Measurements from ENCODE around the gene TJP1.
"Not testable (repeated sequence)": the region's sequence is repeated elsewhere in the genome, so short reads cannot be mapped to it uniquely, and the experiment has no call there.

TJP1 gene

GRCh38 chr15:29756358-29757267 is 65.7 kb downstream of the TJP1 start:
- H3K27ac Mint-ChIP-seq (ENCODE audit: low read depth), result no peak overlapping the region
- no peaks in the 10 kb centered on the region for H3K9me3 Mint-ChIP-seq
- DNase-seq (ENCODE audit: low spot score in 2 of 2) (no peak), ATAC-seq (replicated peaks; ENCODE audit: extremely low read depth, poor library complexity, severe bottlenecking) (no peak)
- H3K4me1 Mint-ChIP-seq, result no peaks in the 10 kb centered on the region
- no peak overlapping the region for H3K4me3 Mint-ChIP-seq
- H3K36me3 Mint-ChIP-seq (ENCODE audit: insufficient read depth), result no peaks in the 10 kb centered on the region
- H3K27me3 Mint-ChIP-seq, result peaks cover 17% of the 10 kb centered on the region

GRCh38 chr15:29754009-29754408 is 68.3 kb downstream of the TJP1 start:
- H3K27ac Mint-ChIP-seq (ENCODE audit: low read depth); H3K4me3 Mint-ChIP-seq; DNase-seq (ENCODE audit: low spot score in 2 of 2); ATAC-seq (replicated peaks; ENCODE audit: extremely low read depth, poor library complexity, severe bottlenecking); H3K4me1 Mint-ChIP-seq; H3K36me3 Mint-ChIP-seq (ENCODE audit: insufficient read depth); H3K9me3 Mint-ChIP-seq: not testable (repeated sequence)
- H3K27me3 Mint-ChIP-seq, result peaks cover 22% of the 10 kb centered on the region

DNA sequence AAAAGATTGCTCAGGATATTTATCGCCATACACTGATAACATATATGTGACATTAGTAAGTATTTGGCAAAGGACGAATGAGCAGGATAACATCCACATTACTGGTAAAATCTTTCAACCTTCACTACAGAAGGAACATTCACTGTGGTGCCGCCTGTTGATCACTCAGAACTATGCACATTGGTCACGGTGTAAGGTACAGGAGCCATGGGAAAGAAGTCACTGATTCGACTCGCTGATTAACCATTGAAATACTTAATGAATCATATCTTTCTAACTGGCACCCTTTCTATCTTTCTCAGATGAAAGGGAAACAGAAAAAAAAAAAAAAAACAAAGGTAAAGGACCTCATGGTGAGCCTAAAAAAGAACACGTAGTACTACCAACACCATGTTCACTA is 68.8 kb downstream of the TJP1 start:
- H3K27ac Mint-ChIP-seq (ENCODE audit: low read depth), result no peak overlapping the region
- ATAC-seq (replicated peaks; ENCODE audit: extremely low read depth, poor library complexity, severe bottlenecking), result no peak
- H3K36me3 Mint-ChIP-seq (ENCODE audit: insufficient read depth), result no peaks in the 10 kb centered on the region
- H3K27me3 Mint-ChIP-seq, result peaks cover 21% of the 10 kb centered on the region
- no peak overlapping the region for H3K4me3 Mint-ChIP-seq
- no peaks in the 10 kb centered on the region for H3K4me1 Mint-ChIP-seq
- no peak for DNase-seq (ENCODE audit: low spot score in 2 of 2)
- no peaks in the 10 kb centered on the region for H3K9me3 Mint-ChIP-seq

DNA sequence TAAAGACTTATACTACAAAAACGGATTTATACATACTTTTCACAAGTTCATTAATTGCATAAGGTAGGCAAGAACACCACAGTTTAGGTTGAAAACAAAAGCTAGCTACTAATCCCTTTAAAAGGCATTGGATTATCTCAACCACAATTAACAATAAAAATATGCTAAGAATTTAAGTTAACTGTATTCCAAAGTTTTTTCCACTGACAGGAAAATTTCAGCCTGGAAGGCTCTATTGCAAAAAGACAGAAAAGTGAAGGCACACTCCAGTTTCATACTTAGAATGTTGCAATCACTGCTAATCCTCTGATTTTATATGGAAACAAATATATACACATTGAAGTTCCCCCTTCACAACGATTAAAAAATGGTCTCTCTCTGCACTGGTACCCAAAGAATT is 71.5 kb downstream of the TJP1 start:
- ATAC-seq (replicated peaks; ENCODE audit: extremely low read depth, poor library complexity, severe bottlenecking), result no peak

GRCh38 chr15:29749365-29750086 is 72.7 kb downstream of the TJP1 start:
- H3K27me3 Mint-ChIP-seq, result peaks cover 21% of the 10 kb centered on the region
- H3K27ac Mint-ChIP-seq (ENCODE audit: low read depth), result no peak overlapping the region
- no peaks in the 10 kb centered on the region for H3K4me1 Mint-ChIP-seq
- no peaks in the 10 kb centered on the region for H3K9me3 Mint-ChIP-seq
- DNase-seq (ENCODE audit: low spot score in 2 of 2) (no peak), ATAC-seq (replicated peaks; ENCODE audit: extremely low read depth, poor library complexity, severe bottlenecking) (no peak)
- no peak overlapping the region for H3K4me3 Mint-ChIP-seq
- no peaks in the 10 kb centered on the region for H3K36me3 Mint-ChIP-seq (ENCODE audit: insufficient read depth)

More for the DNA sequence above, 71.5 kb downstream of the TJP1 start:
- Mint-ChIP-seq H3K36me3 (ENCODE audit: insufficient read depth) (no peaks in the 10 kb centered on the region), H3K27ac (ENCODE audit: low read depth) (no peak overlapping the region), H3K27me3 (peaks cover 21% of the 10 kb centered on the region), H3K9me3 (no peaks in the 10 kb centered on the region), H3K4me3 (no peak overlapping the region), H3K4me1 (no peaks in the 10 kb centered on the region)
- no peak for DNase-seq (ENCODE audit: low spot score in 2 of 2)

DNA sequence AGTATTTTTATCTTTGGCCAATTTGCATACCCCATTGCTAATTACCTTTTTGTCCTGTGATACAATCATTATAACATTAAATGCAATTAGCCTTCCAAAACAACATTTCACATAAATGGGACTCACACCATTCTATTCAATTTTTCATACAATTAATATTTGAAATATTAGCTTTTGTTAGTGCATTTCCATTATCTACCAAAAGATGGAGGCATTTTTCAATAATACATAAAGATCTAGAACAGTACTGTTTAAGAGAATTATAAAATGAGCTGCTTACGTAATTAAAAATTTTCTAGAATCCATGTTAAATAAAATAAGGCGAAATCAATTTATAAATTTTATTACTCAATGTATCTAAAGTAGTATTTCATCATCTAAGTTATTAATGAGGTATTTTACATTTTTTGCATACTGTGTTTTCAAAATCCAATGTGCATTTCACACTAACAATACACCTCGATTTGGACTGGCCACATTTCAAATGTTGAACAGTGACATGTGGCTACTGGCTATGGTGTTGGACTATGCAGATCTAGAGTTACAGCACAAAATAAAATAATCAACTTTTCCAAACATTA is 74.3 kb downstream of the TJP1 start:
- no peak overlapping the region for H3K27ac Mint-ChIP-seq (ENCODE audit: low read depth)
- H3K4me1 Mint-ChIP-seq, result no peaks in the 10 kb centered on the region
- H3K27me3 Mint-ChIP-seq, result peaks cover 30% of the 10 kb centered on the region
- no peaks in the 10 kb centered on the region for H3K9me3 Mint-ChIP-seq
- H3K4me3 Mint-ChIP-seq, result no peak overlapping the region
- ATAC-seq (replicated peaks; ENCODE audit: extremely low read depth, poor library complexity, severe bottlenecking) (no peak), DNase-seq (ENCODE audit: low spot score in 2 of 2) (no peak)
- no peaks in the 10 kb centered on the region for H3K36me3 Mint-ChIP-seq (ENCODE audit: insufficient read depth)

- DNase-seq (ENCODE audit: low spot score in 2 of 2), result no peak
Observed at GRCh38 chr15:29743475-29743874, 78.8 kb downstream of the TJP1 start.

GRCh38 chr15:29740692-29741311 is 81.5 kb downstream of the TJP1 start:
- DNase-seq (ENCODE audit: low spot score in 2 of 2), result no peak

More at GRCh38 chr15:29743475-29743874, 78.8 kb downstream of the TJP1 start:
- Mint-ChIP-seq H3K4me1 (no peaks in the 10 kb centered on the region), H3K27ac (ENCODE audit: low read depth) (no peak overlapping the region), H3K27me3 (peaks cover 15% of the 10 kb centered on the region), H3K9me3 (no peaks in the 10 kb centered on the region), H3K4me3 (no peak overlapping the region), H3K36me3 (ENCODE audit: insufficient read depth) (no peaks in the 10 kb centered on the region)
- ATAC-seq (replicated peaks; ENCODE audit: extremely low read depth, poor library complexity, severe bottlenecking), result no peak

DNA sequence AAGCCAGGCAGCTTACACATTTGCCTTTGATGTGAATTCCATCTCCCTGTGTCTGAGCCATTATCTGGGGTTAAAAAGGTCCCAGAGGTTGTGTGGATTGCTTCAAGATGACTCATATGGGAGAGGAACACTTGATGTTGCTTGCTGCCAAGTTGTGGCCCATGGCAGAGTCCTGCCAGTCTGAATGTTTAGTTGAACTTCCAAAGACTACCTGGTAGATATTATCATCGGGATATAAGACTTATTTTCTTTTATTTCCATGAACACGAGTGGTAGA is 85.6 kb downstream of the TJP1 start:
- no peak overlapping the region for H3K4me3 Mint-ChIP-seq
- no peak for ATAC-seq (replicated peaks; ENCODE audit: extremely low read depth, poor library complexity, severe bottlenecking)
- no peak for DNase-seq (ENCODE audit: low spot score in 2 of 2)

More at GRCh38 chr15:29740692-29741311, 81.5 kb downstream of the TJP1 start:
- no peaks in the 10 kb centered on the region for H3K9me3 Mint-ChIP-seq
- ATAC-seq (replicated peaks; ENCODE audit: extremely low read depth, poor library complexity, severe bottlenecking), result no peak
- no peak overlapping the region for H3K27ac Mint-ChIP-seq (ENCODE audit: low read depth)
- H3K27me3 Mint-ChIP-seq, result peaks cover 15% of the 10 kb centered on the region
- H3K36me3 Mint-ChIP-seq (ENCODE audit: insufficient read depth), result no peaks in the 10 kb centered on the region
- no peak overlapping the region for H3K4me3 Mint-ChIP-seq
- no peaks in the 10 kb centered on the region for H3K4me1 Mint-ChIP-seq

GRCh38 chr15:29736012-29736743 is 86.1 kb downstream of the TJP1 start:
- no peaks in the 10 kb centered on the region for H3K4me1 Mint-ChIP-seq
- ATAC-seq (replicated peaks; ENCODE audit: extremely low read depth, poor library complexity, severe bottlenecking), result no peak
- H3K27me3 Mint-ChIP-seq, result no peaks in the 10 kb centered on the region
- no peak for DNase-seq (ENCODE audit: low spot score in 2 of 2)
- H3K4me3 Mint-ChIP-seq, result no peak overlapping the region
- no peaks in the 10 kb centered on the region for H3K9me3 Mint-ChIP-seq
- no peak overlapping the region for H3K27ac Mint-ChIP-seq (ENCODE audit: low read depth)
- H3K36me3 Mint-ChIP-seq (ENCODE audit: insufficient read depth), result no peaks in the 10 kb centered on the region

More for the DNA sequence above, 85.6 kb downstream of the TJP1 start:
- no peaks in the 10 kb centered on the region for H3K36me3 Mint-ChIP-seq (ENCODE audit: insufficient read depth)
- H3K27ac Mint-ChIP-seq (ENCODE audit: low read depth), result no peak overlapping the region
- no peaks in the 10 kb centered on the region for H3K27me3 Mint-ChIP-seq
- H3K4me1 Mint-ChIP-seq, result no peaks in the 10 kb centered on the region
- no peaks in the 10 kb centered on the region for H3K9me3 Mint-ChIP-seq

- Mint-ChIP-seq H3K4me1 (no peaks in the 10 kb centered on the region), H3K27ac (ENCODE audit: low read depth) (no peak overlapping the region), H3K4me3 (no peak overlapping the region), H3K27me3 (no peaks in the 10 kb centered on the region), H3K36me3 (ENCODE audit: insufficient read depth) (no peaks in the 10 kb centered on the region), H3K9me3 (no peaks in the 10 kb centered on the region)
- no peak for DNase-seq (ENCODE audit: low spot score in 2 of 2)
- ATAC-seq (replicated peaks; ENCODE audit: extremely low read depth, poor library complexity, severe bottlenecking), result no peak
Observed at GRCh38 chr15:29734917-29735572, 87.2 kb downstream of the TJP1 start.

DNA sequence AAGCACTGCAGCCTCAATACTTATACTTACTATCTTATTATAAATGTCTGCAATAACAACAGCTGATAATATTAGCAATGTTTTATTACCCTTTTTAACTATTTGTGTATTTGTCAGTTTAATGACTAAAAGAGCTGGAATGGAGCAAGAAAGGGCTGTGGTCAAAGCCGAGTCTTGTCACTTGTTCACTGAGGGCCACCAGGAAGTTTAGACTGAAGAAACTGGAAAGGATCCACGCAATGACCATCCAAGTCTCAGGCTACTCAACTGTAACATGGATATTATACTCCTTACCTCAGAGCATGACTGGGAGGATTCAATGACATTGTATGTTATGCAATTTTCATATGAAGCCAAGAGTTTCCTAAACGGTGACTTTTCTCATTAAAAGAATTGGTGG is 90.4 kb downstream of the TJP1 start:
- Mint-ChIP-seq H3K27ac (ENCODE audit: low read depth) (no peak overlapping the region), H3K4me1 (no peaks in the 10 kb centered on the region), H3K9me3 (no peaks in the 10 kb centered on the region), H3K27me3 (peaks cover 9% of the 10 kb centered on the region), H3K36me3 (ENCODE audit: insufficient read depth) (no peaks in the 10 kb centered on the region), H3K4me3 (no peak overlapping the region)
- ATAC-seq (replicated peaks; ENCODE audit: extremely low read depth, poor library complexity, severe bottlenecking) (no peak), DNase-seq (ENCODE audit: low spot score in 2 of 2) (no peak)
